22Rv1 (cell line): Measurements from ENCODE around the gene SLC22A14.

Source experiments
- ZFX ChIP-seq: fragments of 450-650 bp; IDR thresholded peaks from 2 replicates; pipeline ENCODE4 v1.6.1; 2017; ENCODE audit warnings: antibody characterized with exemption, borderline replicate concordance
- TF ChIP-seq, protein P1 (sequence below): fragments of 450-650 bp; IDR thresholded peaks from 2 replicates; pipeline ENCODE4 v1.5.1; 2017; ENCODE audit warnings: mild to moderate bottlenecking

- TF ChIP-seq, protein P1, sequence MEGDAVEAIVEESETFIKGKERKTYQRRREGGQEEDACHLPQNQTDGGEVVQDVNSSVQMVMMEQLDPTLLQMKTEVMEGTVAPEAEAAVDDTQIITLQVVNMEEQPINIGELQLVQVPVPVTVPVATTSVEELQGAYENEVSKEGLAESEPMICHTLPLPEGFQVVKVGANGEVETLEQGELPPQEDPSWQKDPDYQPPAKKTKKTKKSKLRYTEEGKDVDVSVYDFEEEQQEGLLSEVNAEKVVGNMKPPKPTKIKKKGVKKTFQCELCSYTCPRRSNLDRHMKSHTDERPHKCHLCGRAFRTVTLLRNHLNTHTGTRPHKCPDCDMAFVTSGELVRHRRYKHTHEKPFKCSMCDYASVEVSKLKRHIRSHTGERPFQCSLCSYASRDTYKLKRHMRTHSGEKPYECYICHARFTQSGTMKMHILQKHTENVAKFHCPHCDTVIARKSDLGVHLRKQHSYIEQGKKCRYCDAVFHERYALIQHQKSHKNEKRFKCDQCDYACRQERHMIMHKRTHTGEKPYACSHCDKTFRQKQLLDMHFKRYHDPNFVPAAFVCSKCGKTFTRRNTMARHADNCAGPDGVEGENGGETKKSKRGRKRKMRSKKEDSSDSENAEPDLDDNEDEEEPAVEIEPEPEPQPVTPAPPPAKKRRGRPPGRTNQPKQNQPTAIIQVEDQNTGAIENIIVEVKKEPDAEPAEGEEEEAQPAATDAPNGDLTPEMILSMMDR = no peak
- TF ChIP-seq ZFX = no peak
Measured at GRCh38 chr3:38364721-38365400, 82.8 kb downstream of the SLC22A14 start.
